GM19372 (cell line): ENCODE measurements around the gene IFITM2.

Experiments used
- ATAC-seq: cut with Tn5 transposase; IDR thresholded peaks from one replicate; pipeline ENCODE4 v1.9.1; 2021; ENCODE audit warnings: mild to moderate bottlenecking, low read depth, moderate library complexity; ENCODE audit not compliant: unreplicated experiment

IFITM2 gene

GRCh38 chr11:358129-358800, 50.6 kb downstream of the IFITM2 start:
- ATAC-seq = no peak
